Stimulated activated CD8-positive, alpha-beta memory T cell treated with anti-CD3 and anti-CD28 coated beads, Interleukin-15, amount 100 ng/mL, for 4 hours (primary cell): ENCODE data around the gene PADI1.

Experiments
- DNase-seq, 2 donors: peaks; one replicate each; pipeline ENCODE4 v3.0.0-alpha.2; 2020; ENCODE audit warnings: low read depth in 2 of 2

The PADI1 gene

DNA sequence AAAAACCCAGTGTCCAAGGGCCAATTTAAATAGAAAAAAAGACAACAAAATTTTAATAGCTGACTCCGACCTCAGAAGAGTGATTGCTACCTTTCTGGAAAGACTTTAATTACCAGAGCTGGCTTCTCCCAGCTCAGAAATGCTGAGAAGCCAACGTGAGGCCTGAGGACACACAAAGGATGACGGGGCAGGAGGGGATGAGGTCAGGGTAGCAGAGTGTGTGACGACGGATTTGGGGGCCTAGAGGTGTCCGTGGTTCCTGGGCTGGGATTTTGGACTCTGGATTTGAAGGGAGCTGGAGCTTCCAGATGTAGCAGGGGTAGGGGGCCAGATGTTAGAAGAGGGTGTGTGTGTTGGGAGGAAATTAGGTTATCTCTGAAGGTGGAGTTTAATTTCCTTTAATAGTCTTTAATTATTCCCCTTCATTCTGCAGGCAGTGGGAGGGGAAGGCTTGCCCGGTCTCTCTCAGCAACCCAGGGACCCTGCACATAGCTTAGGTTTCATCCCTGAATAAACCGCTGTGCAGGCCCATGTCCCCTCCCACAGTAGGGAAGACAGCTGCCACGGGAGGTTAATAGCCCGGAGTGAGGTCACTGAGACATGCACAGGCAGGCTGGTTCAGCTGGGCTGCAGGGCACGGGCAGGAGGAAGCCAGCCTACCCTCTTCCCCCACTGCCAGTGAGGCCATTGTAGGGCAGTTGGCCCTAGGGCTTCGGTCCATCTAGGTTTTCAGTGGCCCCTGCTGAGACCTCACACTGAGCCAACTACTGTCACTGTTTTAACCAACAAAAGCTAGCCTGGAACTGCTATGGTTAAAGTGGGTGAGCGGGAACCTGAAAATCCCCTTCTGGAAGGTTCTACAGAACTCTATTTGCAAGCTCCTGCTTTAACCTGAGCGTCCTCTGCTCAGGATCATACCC lies 40.2 kb downstream of the PADI1 start:
- no peak for DNase-seq

DNA sequence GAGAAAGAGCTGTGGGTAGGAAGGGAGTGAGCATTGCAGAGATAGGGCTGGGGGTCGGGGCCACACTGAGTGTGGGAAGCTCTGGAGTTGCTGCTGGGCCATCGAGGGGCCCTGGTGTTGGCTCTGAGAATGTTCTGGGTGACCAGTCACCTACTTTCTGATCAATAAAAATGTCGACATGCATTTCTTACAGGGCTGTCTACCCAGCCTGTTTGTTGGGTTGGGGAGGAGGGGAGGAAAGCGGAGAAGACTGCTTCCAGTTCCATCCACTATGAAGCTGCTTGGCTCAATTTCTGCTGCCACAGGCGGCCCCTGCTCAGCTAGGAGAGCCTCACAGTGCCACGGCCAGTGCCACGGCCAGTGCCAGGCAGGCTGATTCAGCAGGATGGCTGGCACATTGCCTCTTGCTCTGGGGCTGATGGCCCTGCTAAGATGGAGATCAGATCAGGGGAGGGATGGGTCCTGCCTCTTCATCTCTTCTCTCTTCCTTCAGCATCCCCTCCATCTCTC lies 40.9 kb downstream of the PADI1 start:
- no peak for DNase-seq

- DNase-seq = no peak
Observed at GRCh38 chr1:17246971-17247370, 42.0 kb downstream of the PADI1 start.

- DNase-seq = no peak
Observed at GRCh38 chr1:17248781-17249180, 43.9 kb downstream of the PADI1 start, which contains the start of gene PADI3. PADI3 (plus strand) TSS chr1:17249098; CDS start chr1:17249138, 40 bp downstream.

GRCh38 chr1:17250601-17251000 lies 45.7 kb downstream of the PADI1 start:
- DNase-seq = no peak

DNA sequence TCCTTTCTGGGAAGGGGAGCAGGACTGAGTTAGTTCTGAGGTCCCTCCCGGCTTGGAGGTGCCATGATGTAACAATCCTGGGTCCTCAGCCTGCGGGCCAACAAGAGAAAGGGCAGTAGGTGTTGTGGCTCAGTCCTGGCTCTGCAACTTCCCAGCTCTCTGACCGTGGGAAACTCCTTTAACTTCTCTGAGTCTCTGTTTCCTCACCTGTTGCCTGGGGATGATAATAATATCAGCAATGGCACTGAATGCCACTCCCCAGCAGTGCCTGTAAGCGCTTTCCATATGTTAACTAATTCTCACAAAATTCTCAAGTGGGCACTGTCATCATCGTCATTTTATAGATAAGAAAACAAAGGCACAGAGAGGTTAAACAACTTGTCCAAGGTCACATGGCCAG lies 46.3 kb downstream of the PADI1 start:
- DNase-seq = no peak

GRCh38 chr1:17251701-17252376 lies 46.9 kb downstream of the PADI1 start:
- DNase-seq = no peak

DNA sequence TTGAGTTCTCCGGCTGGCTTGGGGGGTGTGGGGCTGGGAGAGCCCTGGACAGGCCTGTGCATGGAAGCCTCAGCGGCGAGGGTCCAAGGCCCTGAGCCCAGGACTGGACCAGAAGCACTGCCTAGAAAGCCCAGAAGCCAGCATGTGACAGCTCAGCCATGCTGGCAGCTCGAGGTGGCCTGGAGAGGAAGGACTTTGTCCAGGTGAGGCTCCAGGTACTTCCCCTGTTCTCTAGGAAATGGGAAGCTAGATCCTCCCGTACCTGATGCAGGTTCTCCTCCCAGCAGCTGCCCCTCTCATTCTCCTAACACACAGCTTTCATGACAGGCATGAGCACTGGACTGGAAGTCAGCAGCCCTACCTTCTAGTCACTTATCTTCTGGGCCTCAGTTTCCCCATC lies 50.4 kb downstream of the PADI1 start:
- no peak for DNase-seq

GRCh38 chr1:17258116-17258757 lies 53.3 kb downstream of the PADI1 start:
- no peak for DNase-seq

GRCh38 chr1:17258758-17259130 lies 53.8 kb downstream of the PADI1 start:
- no peak for DNase-seq

GRCh38 chr1:17259233-17259873 lies 54.4 kb downstream of the PADI1 start:
- DNase-seq = no peak

GRCh38 chr1:17260264-17260663 lies 55.3 kb downstream of the PADI1 start:
- no peak for DNase-seq

GRCh38 chr1:17260738-17261137 lies 55.8 kb downstream of the PADI1 start:
- no peak for DNase-seq

DNA sequence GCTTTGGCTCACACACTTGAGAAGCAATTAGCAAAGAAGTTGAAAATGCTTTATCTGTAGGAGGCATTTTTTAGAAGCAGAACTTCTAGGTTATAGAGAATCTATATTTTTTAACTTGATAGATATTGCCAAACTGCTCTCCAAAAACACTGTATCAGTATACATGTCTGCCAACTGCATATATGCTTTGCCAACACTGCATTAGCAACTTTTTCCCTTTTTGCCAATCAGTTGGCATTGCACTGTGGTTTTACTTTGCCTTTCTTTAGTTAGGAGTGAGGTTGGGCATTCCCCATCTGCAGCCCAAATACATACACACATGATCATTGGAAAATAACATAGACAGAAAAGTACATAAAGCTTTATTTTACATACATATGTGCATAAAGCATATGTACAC lies 59.0 kb downstream of the PADI1 start:
- no peak for DNase-seq

DNA sequence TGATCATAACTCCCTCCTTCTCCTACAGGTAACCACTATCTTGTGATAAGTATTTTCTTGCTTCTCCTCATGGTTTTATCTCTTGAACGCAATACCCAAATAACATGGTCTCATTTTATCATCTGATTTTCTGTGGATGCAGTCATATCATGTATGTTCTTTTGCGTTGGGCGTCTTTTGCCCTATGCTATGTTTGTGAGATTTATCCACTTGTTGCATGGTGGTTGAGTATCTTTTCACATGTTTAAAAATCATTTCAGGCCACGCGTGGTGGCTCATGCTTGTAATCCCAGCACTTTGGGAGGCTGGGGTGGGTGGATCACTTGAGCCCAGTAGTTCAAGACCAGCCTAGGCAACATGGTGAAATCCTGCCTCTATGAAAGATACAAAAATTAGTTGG lies 59.5 kb downstream of the PADI1 start:
- DNase-seq = no peak

DNA sequence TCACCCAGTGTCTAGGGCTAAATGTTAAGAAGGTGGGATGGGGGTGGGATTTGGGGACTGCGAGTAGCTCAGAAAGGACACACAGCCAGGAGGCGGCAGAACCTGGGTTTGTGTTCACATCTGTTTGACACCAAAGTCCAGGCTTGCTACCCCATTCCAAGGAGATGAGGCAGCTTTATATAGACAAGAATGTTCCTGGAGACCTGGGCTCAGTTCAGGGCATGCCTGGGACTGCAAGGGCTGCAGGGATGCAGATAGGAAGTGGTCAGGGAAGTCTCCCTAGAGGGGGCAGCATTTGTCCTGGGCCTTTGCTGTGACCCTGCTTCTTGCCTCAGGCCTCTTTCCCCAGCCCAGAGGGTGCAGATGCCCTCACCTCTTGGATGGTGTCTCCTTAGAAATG lies 60.2 kb downstream of the PADI1 start:
- DNase-seq = no peak

GRCh38 chr1:17265950-17266349 lies 61.0 kb downstream of the PADI1 start:
- no peak for DNase-seq

DNA sequence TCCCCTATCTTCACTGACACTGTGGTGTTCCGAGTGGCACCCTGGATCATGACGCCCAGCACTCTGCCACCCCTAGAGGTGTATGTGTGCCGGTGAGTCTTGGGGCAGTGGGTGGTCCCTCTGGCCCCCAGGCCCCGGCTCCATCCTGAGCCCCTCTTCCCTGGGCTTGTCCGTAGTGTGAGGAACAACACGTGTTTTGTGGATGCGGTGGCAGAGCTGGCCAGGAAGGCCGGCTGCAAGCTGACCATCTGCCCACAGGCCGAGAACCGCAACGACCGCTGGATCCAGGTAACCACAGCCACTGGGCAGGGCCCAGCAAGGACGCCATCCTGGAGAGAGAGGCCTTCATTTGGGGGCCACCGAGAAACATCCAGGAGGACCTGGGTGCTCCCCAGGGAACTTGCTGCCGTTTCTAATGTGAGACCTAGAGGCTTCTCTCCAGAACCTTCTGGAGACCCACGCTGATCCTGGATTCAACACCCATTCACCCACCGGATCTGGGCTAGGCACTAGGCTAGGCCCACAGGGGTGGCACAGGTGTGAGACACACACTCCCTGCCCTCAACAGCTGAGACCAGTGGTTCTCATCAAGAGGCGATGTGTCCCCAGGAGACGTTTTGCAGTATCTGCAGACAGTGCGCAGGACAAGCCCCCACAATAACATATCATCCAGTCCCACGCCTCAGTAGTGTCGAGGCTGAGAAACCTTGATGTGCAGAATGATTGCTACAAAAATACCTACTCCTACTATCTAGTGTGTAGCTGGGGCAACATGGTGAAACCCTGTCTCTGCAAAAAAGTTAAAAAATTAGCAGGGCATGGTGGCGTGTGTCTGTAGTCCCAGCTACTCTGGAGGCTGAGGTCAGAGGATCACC lies 66.2 kb downstream of the PADI1 start:
- no peak for DNase-seq

GRCh38 chr1:17272066-17272465 lies 67.1 kb downstream of the PADI1 start:
- no peak for DNase-seq

GRCh38 chr1:17272646-17273045 lies 67.7 kb downstream of the PADI1 start:
- no peak for DNase-seq

- DNase-seq = no peak
Observed at GRCh38 chr1:17273096-17273495, 68.2 kb downstream of the PADI1 start.
